Mucosa of rectum (tissue), 2 donors: Measurements from ENCODE around the gene TNPO3.
"Not testable (repeated sequence)": the region's sequence is repeated elsewhere in the genome, so short reads cannot be mapped to it uniquely, and the experiment has no call there.

Experiments
- H3K27ac ChIP-seq, 2 donors: one replicate each; pipeline ENCODE4 v1.7.0; 2013; ENCODE audit warnings: inconsistent platforms in 2 of 2, low read depth in 2 of 2, low read length in 2 of 2
- H3K27me3 ChIP-seq, 2 donors: one replicate each; pipeline ENCODE4 v1.7.0; 2013; ENCODE audit warnings: low read length in 2 of 2; ENCODE audit not compliant: control insufficient read depth in 2 of 2, insufficient read depth in 2 of 2
- H3K36me3 ChIP-seq, 2 donors: one replicate each; pipeline ENCODE4 v1.7.0; 2013; ENCODE audit warnings: low read length in 2 of 2; ENCODE audit not compliant: control insufficient read depth in 2 of 2, insufficient read depth in 2 of 2
- H3K4me1 ChIP-seq, 2 donors: one replicate each; pipeline ENCODE4 v1.7.0; 2013; ENCODE audit warnings: low read length in 2 of 2, mild to moderate bottlenecking in 1 of 2; ENCODE audit not compliant: control insufficient read depth in 2 of 2, insufficient read depth in 2 of 2
- H3K4me3 ChIP-seq, 2 donors: one replicate each; pipeline ENCODE4 v1.7.0; 2013; ENCODE audit warnings: low read length in 2 of 2
- H3K9ac ChIP-seq, 2 donors: one replicate each; pipeline ENCODE4 v1.7.0; 2013; ENCODE audit warnings: low read length in 2 of 2, low read depth in 1 of 2, mild to moderate bottlenecking in 1 of 2
- H3K9me3 ChIP-seq, 2 donors: one replicate each; pipeline ENCODE4 v1.7.0; 2013; ENCODE audit warnings: low read length in 2 of 2; ENCODE audit not compliant: control insufficient read depth in 2 of 2
- donor health status: healthy.
- donor health status: Normal muscosa, but diverticular disease.

Gene TNPO3

GRCh38 chr7:129051459-129051858, 3.5 kb downstream of the TNPO3 start:
- H3K4me1 ChIP-seq: peaks cover 11 to 12% of the 10 kb centered on the region in 2 donors

GRCh38 chr7:129047761-129048160, 7.2 kb downstream of the TNPO3 start:
- H3K4me1 ChIP-seq: no peaks in the 10 kb centered on the region
- H3K27me3 ChIP-seq: no peaks in the 10 kb centered on the region

More at GRCh38 chr7:129051459-129051858, 3.5 kb downstream of the TNPO3 start:
- not testable (repeated sequence) for H3K9me3 ChIP-seq, H3K36me3 ChIP-seq, H3K4me3 ChIP-seq, H3K9ac ChIP-seq, H3K27ac ChIP-seq, H3K27me3 ChIP-seq

GRCh38 chr7:129045682-129046081, 9.2 kb downstream of the TNPO3 start:
- Histone ChIP-seq H3K9ac (no peak overlapping the region), H3K4me1 (no peaks in the 10 kb centered on the region), H3K27ac (no peak overlapping the region), H3K27me3 (no peaks in the 10 kb centered on the region), H3K4me3 (no peak overlapping the region), H3K36me3 (peaks cover 2 to 5% of the 10 kb centered on the region in 2 donors), H3K9me3 (no peaks in the 10 kb centered on the region)

More at GRCh38 chr7:129047761-129048160, 7.2 kb downstream of the TNPO3 start:
- Histone ChIP-seq H3K27ac (no peak overlapping the region), H3K36me3 (peaks cover 3 to 7% of the 10 kb centered on the region in 2 donors), H3K4me3 (no peak overlapping the region), H3K9me3 (no peaks in the 10 kb centered on the region), H3K9ac (no peak overlapping the region)

- H3K4me3 ChIP-seq: no peak overlapping the region
- no peak overlapping the region for H3K27ac ChIP-seq
- H3K9ac ChIP-seq: no peak overlapping the region
- H3K9me3 ChIP-seq: no peaks in the 10 kb centered on the region
- peaks cover 4 to 19% of the 10 kb centered on the region in 2 donors for H3K36me3 ChIP-seq
- no peaks in the 10 kb centered on the region for H3K27me3 ChIP-seq
- no peaks in the 10 kb centered on the region for H3K4me1 ChIP-seq
Measured at GRCh38 chr7:129043012-129043411, 11.9 kb downstream of the TNPO3 start.

GRCh38 chr7:129041142-129042085, 13.5 kb downstream of the TNPO3 start:
- Histone ChIP-seq H3K27me3 (no peaks in the 10 kb centered on the region), H3K4me1 (no peaks in the 10 kb centered on the region), H3K27ac (no peak overlapping the region), H3K9me3 (no peaks in the 10 kb centered on the region), H3K36me3 (peaks cover 0 to 19% of the 10 kb centered on the region in 2 donors), H3K4me3 (no peak overlapping the region), H3K9ac (no peak overlapping the region)

GRCh38 chr7:129038468-129038867, 16.4 kb downstream of the TNPO3 start:
- H3K4me3 ChIP-seq, H3K27ac ChIP-seq, H3K27me3 ChIP-seq, H3K9ac ChIP-seq, H3K9me3 ChIP-seq, H3K4me1 ChIP-seq: not testable (repeated sequence)
- peaks cover 0 to 25% of the 10 kb centered on the region in 2 donors for H3K36me3 ChIP-seq

GRCh38 chr7:129037585-129037984, 17.3 kb downstream of the TNPO3 start:
- no peaks in the 10 kb centered on the region for H3K9me3 ChIP-seq
- H3K9ac ChIP-seq: no peak overlapping the region
- no peaks in the 10 kb centered on the region for H3K27me3 ChIP-seq
- H3K4me3 ChIP-seq: no peak overlapping the region
- peaks cover 0 to 25% of the 10 kb centered on the region in 2 donors for H3K36me3 ChIP-seq
- H3K4me1 ChIP-seq: no peaks in the 10 kb centered on the region
- H3K27ac ChIP-seq: no peak overlapping the region

- H3K9me3 ChIP-seq: no peaks in the 10 kb centered on the region
- H3K27ac ChIP-seq: no peak overlapping the region
- H3K4me1 ChIP-seq: no peaks in the 10 kb centered on the region
- no peaks in the 10 kb centered on the region for H3K27me3 ChIP-seq
- no peak overlapping the region for H3K4me3 ChIP-seq
- H3K9ac ChIP-seq: no peak overlapping the region
- H3K36me3 ChIP-seq: peaks cover 3 to 10% of the 10 kb centered on the region in 2 donors
Measured at GRCh38 chr7:129032017-129032416, 22.9 kb downstream of the TNPO3 start.

GRCh38 chr7:129030440-129030839, 24.5 kb downstream of the TNPO3 start:
- Histone ChIP-seq H3K9ac (no peak overlapping the region), H3K36me3 (peaks cover 3 to 10% of the 10 kb centered on the region in 2 donors), H3K9me3 (no peaks in the 10 kb centered on the region), H3K27ac (no peak overlapping the region), H3K4me3 (no peak overlapping the region), H3K27me3 (no peaks in the 10 kb centered on the region), H3K4me1 (peaks cover 0 to 4% of the 10 kb centered on the region in 2 donors)

GRCh38 chr7:129024125-129024524, 30.8 kb downstream of the TNPO3 start:
- Histone ChIP-seq H3K9ac (no peak overlapping the region), H3K27ac (no peak overlapping the region), H3K27me3 (no peaks in the 10 kb centered on the region), H3K9me3 (no peaks in the 10 kb centered on the region), H3K4me3 (no peak overlapping the region), H3K36me3 (peaks cover 0 to under 1% of the 10 kb centered on the region in 2 donors), H3K4me1 (peaks cover 4 to 5% of the 10 kb centered on the region in 2 donors)
